Osteoblast (primary cell): Measurements from ENCODE around the gene LRRFIP1. TPM values are rescaled to one million over a fixed set of nuclear protein-coding genes. Genes with fewer than 3 reads are reported as not detected.
"Not testable (repeated sequence)": the region's sequence is repeated elsewhere in the genome, so short reads cannot be mapped to it uniquely, and the experiment has no call there.

ENCODE experiments used
- DNase-seq: peaks from one replicate; pipeline ENCODE4 v3.0.0; 2011; ENCODE audit warnings: low spot score, mixed read lengths; ENCODE audit not compliant: insufficient read length; ENCODE audit errors: missing footprints
- H2AFZ ChIP-seq: 2 replicates; pipeline ENCODE4 v1.6.0; 2011; ENCODE audit warnings: mild to moderate bottlenecking, low read length
- H3K27ac ChIP-seq: 2 replicates; pipeline ENCODE4 v1.5.1; 2011; ENCODE audit warnings: mild to moderate bottlenecking, low read depth, low read length, moderate library complexity
- H3K27me3 ChIP-seq: 2 replicates; pipeline ENCODE4 v1.6.0; 2012; ENCODE audit warnings: mild to moderate bottlenecking, control low read depth, inconsistent platforms, low read length, moderate library complexity; ENCODE audit not compliant: insufficient read depth
- H3K36me3 ChIP-seq: 2 replicates; pipeline ENCODE4 v1.5.1; 2011; ENCODE audit warnings: mild to moderate bottlenecking, low read length, control low read depth, moderate library complexity; ENCODE audit not compliant: insufficient read depth
- H3K4me1 ChIP-seq: 2 replicates; pipeline ENCODE4 v1.5.1; 2011; ENCODE audit warnings: mild to moderate bottlenecking, low read length, control low read depth, moderate library complexity; ENCODE audit not compliant: insufficient read depth
- H3K4me2 ChIP-seq: 2 replicates; pipeline ENCODE4 v1.6.0; 2011; ENCODE audit warnings: mild to moderate bottlenecking, low read length; ENCODE audit not compliant: insufficient read depth
- H3K4me3 ChIP-seq: fragments of 200-600 bp; sonication (generic); 3 replicates; pipeline ENCODE4 v1.5.1; 2012; ENCODE audit warnings: mild to moderate bottlenecking, low read length, inconsistent platforms; ENCODE audit not compliant: insufficient read depth
- H3K79me2 ChIP-seq: 2 replicates; pipeline ENCODE4 v1.6.0; 2012; ENCODE audit warnings: mild to moderate bottlenecking, low read length, control low read depth, inconsistent platforms; ENCODE audit not compliant: insufficient read depth
- H3K9me3 ChIP-seq: 2 replicates; pipeline ENCODE4 v1.5.1; 2011; ENCODE audit warnings: low read depth, low read length, control low read depth
- H4K20me1 ChIP-seq: 2 replicates; pipeline ENCODE4 v1.6.0; 2012; ENCODE audit warnings: mild to moderate bottlenecking, low read length, control low read depth; ENCODE audit not compliant: insufficient read depth
- CTCF ChIP-seq: IDR thresholded peaks from 2 replicates; pipeline ENCODE4 v1.5.1; 2011; ENCODE audit warnings: mild to moderate bottlenecking, low read depth, low read length, moderate library complexity; ENCODE audit errors: extremely low read depth
- total RNA-seq: library from RNA; depleted of rRNA; stranded (reverse); fragments of >200 nt; gene quantifications from 2 replicates; pipeline ENCODE4 v1.2.3, GENCODE V29; 2012

The LRRFIP1 gene
- total RNA-seq, 1 donor, result 51.8 TPM

DNA sequence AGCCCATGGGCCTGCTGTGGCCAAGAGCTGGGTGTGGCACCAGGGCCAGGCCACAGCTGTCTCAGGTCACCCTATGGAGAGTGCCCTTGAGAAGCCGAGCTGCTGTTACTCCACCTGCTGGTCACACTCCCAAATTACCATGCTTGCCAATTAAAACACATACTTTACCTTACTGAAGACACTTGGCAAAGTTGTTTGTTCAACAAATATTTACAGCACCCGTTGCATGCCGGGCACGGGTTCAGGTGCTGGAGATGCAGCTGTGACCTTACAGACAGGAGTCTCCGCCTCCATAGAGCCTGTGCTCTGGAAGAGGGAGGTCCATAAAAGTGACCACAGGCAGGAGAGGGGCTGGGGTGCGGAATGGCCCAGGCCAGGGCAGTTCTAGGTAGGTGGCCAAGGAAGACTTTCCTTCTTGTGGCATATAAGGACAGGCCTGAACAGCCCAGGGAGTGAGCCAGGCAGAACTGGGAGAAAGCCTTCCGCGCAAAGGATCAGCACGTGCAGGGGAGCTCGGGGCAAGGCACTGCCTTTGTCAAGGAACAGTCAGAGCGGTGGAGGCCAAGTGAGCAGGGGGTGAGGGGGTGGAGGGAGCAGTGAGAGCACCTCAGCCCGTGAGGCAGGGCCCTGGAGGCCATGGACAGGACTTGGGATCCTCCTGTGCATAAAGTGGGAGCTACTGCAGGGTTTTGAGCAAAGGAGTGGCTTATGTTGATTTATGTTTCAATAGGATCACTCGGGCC is 147.6 kb downstream of the LRRFIP1 start:
- Histone ChIP-seq H4K20me1 (no peaks in the 10 kb centered on the region), H3K27me3 (no peaks in the 10 kb centered on the region), H3K36me3 (peaks cover 27% of the 10 kb centered on the region), H3K4me2 (no peak overlapping the region), H3K4me3 (no peak overlapping the region), H2AFZ (no peak overlapping the region), H3K79me2 (no peaks in the 10 kb centered on the region), H3K4me1 (no peaks in the 10 kb centered on the region), H3K27ac (no peak overlapping the region), H3K9me3 (no peaks in the 10 kb centered on the region)
- peak; percentile 74 for TF ChIP-seq CTCF
- DNase-seq, result peak; percentile 88

DNA sequence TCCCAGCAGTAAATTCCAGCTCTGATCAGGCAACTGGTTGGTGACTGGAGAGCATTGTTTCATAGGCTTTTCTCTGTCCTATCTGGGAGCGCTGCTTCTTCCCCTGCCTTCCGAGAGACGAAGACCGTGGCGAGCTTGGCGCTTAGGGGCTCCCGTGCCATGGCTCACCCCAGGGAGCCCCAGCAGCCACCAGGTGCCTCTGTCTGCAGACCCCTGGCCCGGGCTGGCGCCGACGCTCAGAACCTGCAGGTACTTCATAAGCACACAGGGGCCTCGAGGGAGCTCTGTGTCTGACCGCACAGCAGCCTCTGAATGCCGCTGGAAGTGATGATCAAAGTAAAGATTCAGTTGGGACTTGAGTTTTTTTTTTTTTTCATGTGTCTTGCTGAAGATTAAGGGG is 152.1 kb downstream of the LRRFIP1 start:
- H3K27me3 ChIP-seq, result no peaks in the 10 kb centered on the region
- no peak overlapping the region for H3K4me3 ChIP-seq
- H3K9me3 ChIP-seq, result no peaks in the 10 kb centered on the region
- DNase-seq, result no peak
- H3K4me2 ChIP-seq, result no peak overlapping the region
- TF ChIP-seq CTCF, result no peak
- no peak overlapping the region for H2AFZ ChIP-seq
- no peaks in the 10 kb centered on the region for H4K20me1 ChIP-seq
- no peaks in the 10 kb centered on the region for H3K79me2 ChIP-seq
- no peak overlapping the region for H3K27ac ChIP-seq
- peaks cover 32% of the 10 kb centered on the region for H3K36me3 ChIP-seq
- H3K4me1 ChIP-seq, result no peaks in the 10 kb centered on the region

DNA sequence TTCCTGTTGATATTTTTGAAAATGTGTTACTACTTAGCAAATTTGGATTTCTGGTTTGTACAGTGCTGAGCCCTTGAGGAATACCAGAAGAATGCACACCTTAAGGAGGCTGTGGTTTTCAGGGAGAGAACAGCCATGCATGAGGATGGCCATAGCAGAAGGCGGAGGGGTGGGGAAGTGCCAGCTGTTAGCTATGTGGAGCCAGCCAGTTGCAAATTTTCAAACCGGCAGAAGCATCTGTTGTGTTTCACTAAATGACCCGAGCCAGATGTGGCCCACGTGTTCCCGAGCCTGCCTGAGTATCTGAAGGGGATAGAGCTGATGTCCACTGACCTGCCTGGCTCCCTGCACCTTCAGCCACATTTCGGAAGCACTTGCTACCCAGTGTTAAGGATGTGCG is 154.8 kb downstream of the LRRFIP1 start:
- H3K4me2 ChIP-seq, result no peak overlapping the region
- H4K20me1 ChIP-seq, result no peaks in the 10 kb centered on the region
- DNase-seq, result no peak
- peaks cover 36% of the 10 kb centered on the region for H3K36me3 ChIP-seq
- H3K79me2 ChIP-seq, result no peaks in the 10 kb centered on the region
- no peak overlapping the region for H3K27ac ChIP-seq
- H2AFZ ChIP-seq, result no peak overlapping the region
- H3K9me3 ChIP-seq, result peaks cover 3% of the 10 kb centered on the region
- H3K27me3 ChIP-seq, result no peaks in the 10 kb centered on the region
- TF ChIP-seq CTCF, result no peak
- H3K4me1 ChIP-seq, result no peaks in the 10 kb centered on the region
- H3K4me3 ChIP-seq, result no peak overlapping the region

- H4K20me1 ChIP-seq, result not testable (repeated sequence)
Measured at GRCh38 chr2:237783678-237784077, 156.3 kb downstream of the LRRFIP1 start.

More at GRCh38 chr2:237783678-237784077, 156.3 kb downstream of the LRRFIP1 start:
- not testable (repeated sequence) for DNase-seq, H3K4me3 ChIP-seq, H3K9me3 ChIP-seq, H3K4me1 ChIP-seq, H3K27me3 ChIP-seq, H2AFZ ChIP-seq, H3K27ac ChIP-seq, H3K4me2 ChIP-seq, H3K79me2 ChIP-seq
- peaks cover 33% of the 10 kb centered on the region for H3K36me3 ChIP-seq
